HL-60 (cell line): Measurements from ENCODE around the gene EXOSC2.
A peak's percentile ranks its signal among the peaks of the same experiment; 100 is the strongest.

Experiments
- DNase-seq, 2 experiments: peaks; one replicate each; pipeline ENCODE4 v3.0.0-alpha.2; 2010 to 2020; ENCODE audit warnings: low read depth in 1 of 2, low spot score in 1 of 2
- H3K27ac ChIP-seq: fragments of 250-450 bp; sonication (Bioruptor Pico); replicated peaks from 2 replicates; pipeline ENCODE4 v1.5.1; 2020; ENCODE audit warnings: mild to moderate bottlenecking, moderate library complexity
- H3K27me3 ChIP-seq: fragments of 250-450 bp; sonication (Bioruptor Pico); 2 replicates; pipeline ENCODE4 v1.5.1; 2021; ENCODE audit warnings: mild to moderate bottlenecking, moderate library complexity; ENCODE audit not compliant: insufficient read depth, poor library complexity, severe bottlenecking
- H3K4me3 ChIP-seq: replicated peaks from 2 replicates; pipeline ENCODE4 v1.5.1; 2011; ENCODE audit warnings: mild to moderate bottlenecking, control low read depth, low read length; ENCODE audit not compliant: insufficient read depth
- GABPA ChIP-seq: IDR thresholded peaks from 2 replicates; pipeline ENCODE4 v1.6.1; 2012; ENCODE audit warnings: low read depth
- POLR2AphosphoS5 ChIP-seq: IDR thresholded peaks from 2 replicates; pipeline ENCODE4 v1.6.1; 2012; ENCODE audit warnings: low read depth
- REST ChIP-seq: IDR thresholded peaks from 2 replicates; pipeline ENCODE4 v1.6.1; 2012; ENCODE audit warnings: low read depth; ENCODE audit not compliant: insufficient replicate concordance
- SPI1 ChIP-seq: IDR thresholded peaks from 2 replicates; pipeline ENCODE4 v1.6.1; 2012; ENCODE audit warnings: low read depth, mild to moderate bottlenecking, borderline replicate concordance
- TF ChIP-seq, protein P1 (sequence below): IDR thresholded peaks from one replicate; pipeline ENCODE4 v1.5.1; 2011; ENCODE audit warnings: low read length, control low read depth, inconsistent platforms; ENCODE audit not compliant: insufficient read depth

The EXOSC2 gene

DNA sequence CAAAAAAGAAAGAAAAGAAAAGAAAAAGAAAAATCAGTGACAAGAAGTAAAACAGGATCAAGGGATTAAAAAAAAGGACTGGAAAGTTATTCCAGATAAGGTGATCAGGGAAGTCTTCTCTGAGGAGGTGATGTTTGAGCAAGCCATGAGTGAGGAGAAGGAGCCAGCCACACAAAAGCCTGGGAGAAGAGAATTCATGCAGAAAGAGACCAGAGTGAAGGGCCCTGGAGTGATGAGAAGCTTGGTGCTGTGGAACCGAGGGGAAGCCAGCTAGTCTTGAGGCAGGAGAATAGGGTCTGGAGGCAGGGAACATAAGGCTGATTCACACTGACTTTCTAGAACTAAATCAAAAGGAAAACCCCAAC is 4.0 kb upstream of the EXOSC2 start:
- no peak overlapping the region for H3K27ac ChIP-seq
- H3K27me3 ChIP-seq, result no peaks in the 10 kb centered on the region
- H3K4me3 ChIP-seq, result no peak overlapping the region
- TF ChIP-seq POLR2AphosphoS5 (no peak), GABPA (no peak), SPI1 (no peak)
- TF ChIP-seq, protein P1, sequence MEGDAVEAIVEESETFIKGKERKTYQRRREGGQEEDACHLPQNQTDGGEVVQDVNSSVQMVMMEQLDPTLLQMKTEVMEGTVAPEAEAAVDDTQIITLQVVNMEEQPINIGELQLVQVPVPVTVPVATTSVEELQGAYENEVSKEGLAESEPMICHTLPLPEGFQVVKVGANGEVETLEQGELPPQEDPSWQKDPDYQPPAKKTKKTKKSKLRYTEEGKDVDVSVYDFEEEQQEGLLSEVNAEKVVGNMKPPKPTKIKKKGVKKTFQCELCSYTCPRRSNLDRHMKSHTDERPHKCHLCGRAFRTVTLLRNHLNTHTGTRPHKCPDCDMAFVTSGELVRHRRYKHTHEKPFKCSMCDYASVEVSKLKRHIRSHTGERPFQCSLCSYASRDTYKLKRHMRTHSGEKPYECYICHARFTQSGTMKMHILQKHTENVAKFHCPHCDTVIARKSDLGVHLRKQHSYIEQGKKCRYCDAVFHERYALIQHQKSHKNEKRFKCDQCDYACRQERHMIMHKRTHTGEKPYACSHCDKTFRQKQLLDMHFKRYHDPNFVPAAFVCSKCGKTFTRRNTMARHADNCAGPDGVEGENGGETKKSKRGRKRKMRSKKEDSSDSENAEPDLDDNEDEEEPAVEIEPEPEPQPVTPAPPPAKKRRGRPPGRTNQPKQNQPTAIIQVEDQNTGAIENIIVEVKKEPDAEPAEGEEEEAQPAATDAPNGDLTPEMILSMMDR, result no peak
- no peak for DNase-seq

GRCh38 chr9:130689937-130690700 is 3.5 kb upstream of the EXOSC2 start:
- Histone ChIP-seq H3K27me3 (no peaks in the 10 kb centered on the region), H3K4me3 (no peak overlapping the region), H3K27ac (no peak overlapping the region)
- no peak for TF ChIP-seq REST
- TF ChIP-seq, protein P1, result no peak
- no peak for TF ChIP-seq GABPA
- TF ChIP-seq POLR2AphosphoS5, result no peak
- TF ChIP-seq SPI1, result no peak
- no peak for DNase-seq

DNA sequence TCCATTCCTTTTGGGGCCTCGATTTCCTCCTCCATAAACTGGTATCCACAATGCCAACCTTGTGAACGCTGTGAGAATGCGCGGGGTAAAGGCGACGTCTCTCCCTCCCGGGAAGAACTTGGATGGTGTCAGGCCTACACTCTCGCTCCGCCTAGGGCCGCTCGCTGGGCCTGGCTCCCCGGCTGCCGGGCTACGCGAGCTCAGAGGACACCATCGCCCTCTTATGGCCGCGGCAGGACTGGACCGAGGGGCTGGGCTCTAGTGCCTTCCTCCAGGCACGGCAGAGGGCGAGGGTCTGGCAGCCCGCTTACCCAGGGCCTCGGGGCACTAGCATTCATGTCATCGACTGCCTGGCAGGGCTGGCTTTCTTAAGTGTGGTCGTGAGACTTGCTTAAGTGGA is 1.3 kb upstream of the EXOSC2 start:
- Histone ChIP-seq H3K27me3 (no peaks in the 10 kb centered on the region), H3K27ac (no peak overlapping the region), H3K4me3 (no peak overlapping the region)
- TF ChIP-seq POLR2AphosphoS5, result no peak
- TF ChIP-seq REST, result no peak
- TF ChIP-seq, protein P1, result no peak
- no peak for TF ChIP-seq GABPA
- TF ChIP-seq SPI1, result no peak
- DNase-seq, result no peak

DNA sequence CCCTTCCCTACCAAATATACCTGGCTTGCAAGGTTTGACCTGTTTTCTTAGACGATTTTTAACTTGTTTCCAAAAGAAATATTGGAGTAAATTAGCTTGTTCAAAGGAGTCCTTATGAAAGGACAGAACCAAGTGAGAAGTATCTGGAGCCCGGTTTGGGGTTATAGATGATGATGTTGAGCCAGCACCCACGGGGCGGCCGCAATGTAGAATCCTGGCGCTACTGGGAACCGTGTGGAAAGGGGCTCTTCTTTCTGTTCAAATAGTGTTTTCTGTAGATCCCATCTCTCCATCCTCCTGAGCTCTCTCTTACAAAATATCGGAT is 517 bp upstream of the EXOSC2 start:
- Histone ChIP-seq H3K27ac (peak overlapping the region; percentile 84), H3K4me3 (peak overlapping the region; percentile 43), H3K27me3 (no peaks in the 10 kb centered on the region)
- no peak for DNase-seq
- TF ChIP-seq GABPA, result no peak
- no peak for TF ChIP-seq POLR2AphosphoS5
- no peak for TF ChIP-seq SPI1
- no peak for TF ChIP-seq REST
- TF ChIP-seq, protein P1, result no peak
